NCI-H446 (cell line): ENCODE measurements around the gene NDUFB7.
"Not testable (repeated sequence)": the region's sequence is repeated elsewhere in the genome, so short reads cannot be mapped to it uniquely, and the experiment has no call there.

Experiments used
- DNase-seq, 2 experiments: peaks; one replicate each; lab custom pipeline; 2025; lab: John Stamatoyannopoulos, UW

The NDUFB7 gene

DNA sequence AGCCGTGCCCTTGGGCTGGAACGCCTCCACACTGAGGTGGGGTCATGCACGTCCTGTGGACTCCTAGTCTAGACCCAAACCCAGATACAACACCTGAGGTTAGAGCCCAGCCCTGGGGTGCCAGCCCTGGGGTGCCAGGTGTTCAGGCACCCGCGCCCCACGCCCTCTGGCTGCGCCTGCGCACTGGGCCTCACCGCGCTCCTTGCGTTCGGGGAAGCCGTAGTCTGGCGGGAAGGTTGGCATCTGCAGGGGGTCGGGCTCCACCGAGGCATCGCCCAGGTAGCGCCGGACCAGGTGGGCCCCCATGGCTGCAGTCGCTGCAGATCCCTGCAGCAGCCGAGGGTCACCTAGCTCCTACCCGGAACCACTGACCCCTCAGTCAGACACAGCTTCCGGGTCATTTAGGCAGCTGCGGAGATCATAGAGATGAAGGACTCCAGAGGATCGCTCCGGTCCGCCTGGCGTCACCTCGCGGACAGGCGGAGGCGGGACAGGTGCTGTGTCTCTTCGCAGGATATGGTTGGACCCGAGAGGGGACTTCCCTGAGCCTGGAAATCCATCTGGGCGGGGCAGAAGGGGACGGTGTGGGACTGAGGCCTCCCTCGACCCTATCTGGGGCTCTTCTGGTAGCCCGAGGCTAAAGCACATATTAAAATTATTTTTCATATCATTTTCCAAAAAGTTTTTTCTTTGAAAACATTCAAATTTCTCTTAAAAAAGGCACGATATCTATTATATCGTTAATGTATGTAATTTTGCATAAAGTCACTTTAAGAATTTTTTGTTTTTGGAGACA, at the start of gene NDUFB7:
NDUFB7 (minus strand) TSS at position 372 of the 796 bp plus-strand sequence; CDS start at position 306, 66 bp downstream.
- peak; percentile 91 to 97 for DNase-seq

DNA sequence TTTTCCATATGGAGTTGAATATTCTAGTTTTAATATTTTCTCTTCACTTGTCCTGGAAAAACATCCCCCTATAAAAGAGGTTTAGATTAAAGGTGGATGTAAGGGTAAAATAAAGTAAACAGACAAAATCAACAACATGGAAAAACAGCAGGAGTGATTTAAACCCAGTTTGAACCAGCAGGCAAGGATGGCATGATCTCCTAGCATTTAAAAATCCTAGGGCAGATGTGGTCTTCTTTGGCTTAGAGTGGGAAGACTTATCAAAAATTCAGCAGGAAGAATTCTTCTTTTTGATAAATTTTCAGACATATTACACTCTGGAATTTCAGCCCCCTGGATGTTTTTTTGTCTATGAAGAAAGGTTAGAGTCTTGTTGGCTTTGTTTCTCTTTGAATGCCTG, 47.5 kb upstream of the NDUFB7 start:
- no peak for DNase-seq

DNA sequence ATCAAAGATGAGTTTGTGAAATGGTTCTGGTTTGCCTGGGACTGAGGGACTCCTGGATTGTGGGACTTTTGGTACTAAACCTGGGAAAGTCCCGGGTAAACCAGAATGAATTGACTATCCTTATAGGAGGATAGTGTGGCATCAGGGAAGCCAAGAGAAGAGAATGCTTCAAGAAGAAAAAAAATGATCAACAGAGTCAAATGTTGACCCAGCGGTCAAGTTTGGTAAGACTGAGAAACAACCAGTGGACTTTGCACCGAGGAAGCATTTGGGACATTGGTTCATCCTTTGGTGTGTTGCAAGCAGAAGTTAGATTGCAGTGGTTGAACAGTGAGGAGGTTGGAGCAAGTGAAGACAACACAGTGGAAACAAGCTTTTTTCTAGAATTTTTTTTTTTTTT, 44.5 kb upstream of the NDUFB7 start:
- no peak for DNase-seq

GRCh38 chr19:14615623-14616022, 43.8 kb upstream of the NDUFB7 start:
- DNase-seq = no peak

DNA sequence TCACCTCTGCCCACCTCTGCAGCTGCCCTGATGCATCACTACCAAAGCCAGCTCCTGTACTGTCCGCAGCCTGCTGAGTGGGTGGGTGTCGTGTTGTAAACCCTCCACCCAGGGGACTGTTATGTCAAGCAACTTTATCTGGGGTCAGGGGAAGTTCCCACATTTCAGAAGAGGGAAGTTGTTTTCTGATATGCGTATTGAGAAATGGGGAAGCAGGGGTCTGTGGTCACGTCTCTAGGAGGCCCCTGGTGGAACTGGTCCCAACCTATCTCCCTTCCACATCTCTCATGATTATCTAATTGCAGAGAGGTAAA, 42.2 kb upstream of the NDUFB7 start:
- no peak for DNase-seq

GRCh38 chr19:14613399-14614098, 41.7 kb upstream of the NDUFB7 start:
- not testable (repeated sequence) for DNase-seq

DNA sequence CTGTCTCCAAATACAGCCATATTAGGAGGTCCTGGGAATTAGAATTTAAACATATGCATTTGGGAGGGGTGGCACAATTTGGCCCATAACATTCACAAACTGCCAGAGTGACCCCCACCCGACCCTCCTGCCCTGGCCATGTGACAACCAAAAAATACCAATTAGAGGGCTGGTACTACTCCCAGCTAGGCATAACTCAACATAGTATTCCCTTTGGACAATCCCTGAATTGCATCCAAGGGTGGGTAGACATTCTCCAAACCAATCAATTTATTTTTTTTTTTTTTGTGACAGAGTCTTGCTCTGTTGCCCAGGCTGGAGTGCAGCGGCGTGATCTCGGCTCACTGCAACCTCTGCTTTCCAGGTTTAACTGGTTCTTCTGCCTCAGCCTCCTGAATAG, 40.8 kb upstream of the NDUFB7 start:
- no peak for DNase-seq

- not testable (repeated sequence) for DNase-seq
These were observed 40.4 kb upstream of the NDUFB7 start for GRCh38 chr19:14612242-14612641.

- no peak for DNase-seq
These were observed 39.2 kb upstream of the NDUFB7 start for GRCh38 chr19:14611051-14611450.

- DNase-seq = no peak
These were observed 34.8 kb upstream of the NDUFB7 start for GRCh38 chr19:14606627-14607026.

DNA sequence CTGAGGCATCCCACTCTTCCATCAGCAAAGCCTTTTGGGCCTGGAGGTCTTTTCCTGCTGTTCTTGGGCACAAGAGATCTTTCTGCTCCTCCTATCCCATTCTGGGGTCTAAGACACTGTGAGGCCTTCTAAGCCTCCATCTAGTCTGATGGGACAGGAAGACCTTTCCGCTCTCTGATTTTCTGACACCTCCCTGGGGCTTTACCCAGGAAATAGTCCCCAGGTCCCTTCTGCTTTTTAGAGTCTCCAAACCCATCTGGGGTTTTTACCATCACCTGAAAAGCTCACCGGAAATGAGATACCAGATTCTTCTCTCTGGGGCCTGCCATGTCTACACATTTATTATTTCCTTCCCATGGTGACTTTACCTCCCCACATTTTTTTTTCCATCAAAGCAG, 32.1 kb upstream of the NDUFB7 start:
- no peak for DNase-seq

GRCh38 chr19:14599548-14600147, 27.8 kb upstream of the NDUFB7 start:
- no peak for DNase-seq

- no peak for DNase-seq
These were observed 23.7 kb upstream of the NDUFB7 start for GRCh38 chr19:14595558-14595957.

GRCh38 chr19:14589433-14589832, 17.6 kb upstream of the NDUFB7 start:
- not testable (repeated sequence) for DNase-seq

GRCh38 chr19:14585187-14585586, 13.3 kb upstream of the NDUFB7 start:
- DNase-seq = not testable (repeated sequence)

DNA sequence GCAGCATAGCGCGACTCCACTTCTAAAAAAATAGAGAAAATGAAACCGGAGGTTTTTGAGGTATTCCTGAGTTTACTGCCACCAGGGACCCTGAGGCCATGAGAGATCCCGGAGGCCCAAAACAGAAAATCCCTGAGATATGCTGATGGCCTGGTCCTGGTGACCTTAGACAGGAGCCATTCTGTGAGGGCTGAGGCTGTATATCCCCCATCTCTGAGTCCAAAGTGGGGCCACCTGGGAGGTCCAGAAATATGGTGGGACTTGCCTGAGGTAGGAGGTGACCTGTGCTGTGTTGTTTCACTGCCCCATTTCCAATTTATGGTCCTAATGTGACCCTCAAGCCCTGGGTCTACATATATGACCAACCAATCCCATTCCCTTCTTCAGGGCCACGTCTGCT, 12.5 kb upstream of the NDUFB7 start:
- DNase-seq = not testable (repeated sequence)

DNA sequence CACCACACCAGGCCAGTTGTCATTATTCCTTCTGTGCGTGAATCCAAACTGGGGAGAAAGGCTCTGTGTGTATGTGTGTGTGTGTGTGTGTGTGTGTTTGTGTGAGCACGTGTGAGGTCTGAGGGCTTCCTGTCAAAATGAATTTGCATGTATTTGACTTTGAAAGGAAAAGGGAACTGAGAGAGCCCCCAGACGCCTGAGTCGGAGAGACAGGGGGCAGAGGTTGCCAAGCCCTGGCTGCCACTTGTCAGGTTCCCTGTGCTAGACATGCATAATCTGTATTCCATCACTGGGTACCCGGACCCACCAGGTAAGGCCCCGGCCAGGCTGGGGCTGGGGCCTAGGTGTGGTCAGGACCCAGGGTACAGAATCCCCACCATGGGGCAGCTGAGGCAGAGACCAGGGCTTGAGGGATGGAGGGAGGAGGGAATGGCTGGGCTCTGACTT, 11.1 kb upstream of the NDUFB7 start, which contains the start of gene CLEC17A:
CLEC17A (plus strand) TSS at position 191 of the 447 bp plus-strand sequence; CDS start at position 268, 77 bp downstream.
- no peak for DNase-seq

DNA sequence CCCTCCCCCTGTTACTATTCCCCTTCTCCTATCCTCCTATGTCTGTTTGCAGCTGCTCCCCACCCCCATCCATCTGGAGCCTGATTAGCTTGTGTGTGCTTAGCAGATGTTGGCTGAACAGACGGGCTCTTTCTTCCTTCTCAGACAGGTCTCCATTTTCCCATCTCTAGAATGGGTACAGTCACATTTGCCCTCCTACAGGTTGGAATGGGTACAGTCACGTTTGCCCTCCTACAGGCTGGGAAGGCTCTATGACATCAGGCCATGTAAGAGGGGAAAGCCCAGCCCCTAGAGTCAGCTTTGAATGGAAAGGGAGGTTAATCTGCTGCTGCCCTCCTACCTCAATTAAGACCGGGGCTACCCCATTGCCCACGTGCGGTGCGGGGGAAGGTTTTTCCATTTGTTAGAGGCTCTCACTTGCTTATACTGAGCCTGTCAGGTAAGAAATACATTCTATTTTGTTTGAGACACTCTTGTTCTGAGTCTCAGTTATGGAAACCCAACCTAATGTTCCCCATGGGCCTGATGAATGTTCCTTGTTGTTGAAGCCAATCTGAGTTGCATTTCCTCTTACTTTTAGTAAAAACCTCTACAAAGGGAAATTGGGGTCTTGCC, 8.9 kb upstream of the NDUFB7 start:
- DNase-seq = no peak

- DNase-seq = no peak
These were observed 6.1 kb upstream of the NDUFB7 start for GRCh38 chr19:14577885-14578427.

- no peak for DNase-seq
These were observed 5.4 kb upstream of the NDUFB7 start for GRCh38 chr19:14577264-14577663.

DNA sequence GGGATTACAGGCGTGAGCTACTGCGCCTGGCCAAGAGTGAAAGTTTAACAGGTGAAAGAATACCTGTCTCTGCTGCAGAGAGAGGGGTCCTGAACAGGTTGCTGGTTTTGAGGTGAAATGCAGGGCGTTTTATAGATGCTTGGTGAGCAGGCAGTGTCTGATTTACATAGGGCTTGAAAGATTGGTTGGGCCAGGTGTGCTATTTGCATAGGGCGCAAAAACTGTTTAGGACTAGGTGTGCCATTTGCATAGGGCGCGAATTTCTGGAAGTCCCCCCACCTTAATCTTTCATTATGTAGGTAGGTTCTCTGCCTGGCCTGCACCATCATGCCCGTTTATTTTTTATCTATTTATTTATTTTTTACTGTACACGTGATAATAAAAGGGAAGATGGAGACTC, 4.5 kb upstream of the NDUFB7 start:
- no peak for DNase-seq

GRCh38 chr19:14575428-14575980, 3.6 kb upstream of the NDUFB7 start:
- DNase-seq = no peak
